ENCODE results near the gene CLDN7.

CLDN7 gene, protein sequence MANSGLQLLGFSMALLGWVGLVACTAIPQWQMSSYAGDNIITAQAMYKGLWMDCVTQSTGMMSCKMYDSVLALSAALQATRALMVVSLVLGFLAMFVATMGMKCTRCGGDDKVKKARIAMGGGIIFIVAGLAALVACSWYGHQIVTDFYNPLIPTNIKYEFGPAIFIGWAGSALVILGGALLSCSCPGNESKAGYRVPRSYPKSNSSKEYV

DNA sequence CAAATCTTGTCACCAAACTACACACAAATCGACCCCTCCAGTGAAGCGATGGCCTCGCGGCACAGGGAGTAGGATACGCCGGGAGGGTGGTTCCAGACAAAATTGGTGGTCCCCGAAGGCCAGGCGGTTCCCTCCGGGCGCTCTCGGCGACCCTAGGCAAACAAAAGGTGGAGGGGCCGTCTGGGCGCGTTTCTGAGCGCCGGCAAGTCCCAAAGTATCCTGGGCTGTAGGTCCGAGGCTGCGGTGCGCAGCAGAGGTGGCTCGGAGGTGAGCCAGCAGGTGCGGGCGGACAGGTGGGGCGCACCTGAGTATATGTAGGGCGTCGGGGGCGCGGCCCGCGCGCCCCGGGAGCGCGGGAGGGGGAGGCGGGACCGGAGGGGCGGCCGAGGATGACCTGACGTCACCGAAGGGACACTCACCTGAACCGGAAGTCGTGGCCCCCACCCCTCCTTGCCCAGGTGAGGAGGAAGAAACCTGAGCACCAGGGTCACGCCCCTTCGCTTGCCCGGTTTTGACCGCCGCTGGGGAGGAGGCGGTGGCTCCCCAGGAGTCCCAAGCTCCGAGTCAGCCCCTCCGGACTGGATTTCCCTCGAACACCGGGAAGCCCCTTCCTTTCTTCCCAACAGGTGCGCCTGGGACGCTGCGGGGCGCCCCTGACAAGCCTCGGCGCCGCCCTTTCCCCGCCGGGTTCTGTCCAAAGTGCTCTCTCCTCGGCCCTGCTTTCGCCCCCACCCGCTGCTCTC lies at the start of gene CLDN7:
CLDN7 (minus strand) TSS at position 287 of the 743 bp plus-strand sequence. CDS start 435 bp downstream, outside the sequence.
- DNase-seq: no peak

DNA sequence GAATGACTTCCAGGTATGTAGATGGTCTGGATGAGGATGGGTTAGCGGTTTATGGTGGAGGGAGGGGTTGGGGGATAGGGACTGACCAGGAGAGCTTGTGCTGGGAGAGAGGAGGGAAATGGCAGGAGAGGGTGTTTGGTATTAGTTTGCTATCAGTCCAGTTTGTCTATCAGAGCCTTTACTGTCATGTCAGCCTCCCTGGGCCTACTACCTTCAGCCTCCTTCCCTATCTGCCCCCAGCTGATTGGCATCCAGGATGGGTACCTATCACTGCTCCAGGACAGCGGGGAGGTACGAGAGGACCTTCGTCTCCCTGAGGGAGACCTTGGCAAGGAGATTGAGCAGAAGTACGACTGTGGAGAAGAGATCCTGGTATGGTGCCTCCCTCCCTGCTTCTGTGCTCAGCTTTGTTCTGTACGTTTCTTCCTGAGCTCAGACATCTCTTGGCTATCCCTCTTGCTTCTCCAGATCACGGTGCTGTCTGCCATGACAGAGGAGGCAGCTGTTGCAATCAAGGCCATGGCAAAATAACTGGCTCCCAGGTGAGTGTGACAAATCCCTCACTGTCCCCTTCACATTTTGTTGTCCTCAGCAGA lies 48.9 kb upstream of the CLDN7 start:
- no peak for DNase-seq

DNA sequence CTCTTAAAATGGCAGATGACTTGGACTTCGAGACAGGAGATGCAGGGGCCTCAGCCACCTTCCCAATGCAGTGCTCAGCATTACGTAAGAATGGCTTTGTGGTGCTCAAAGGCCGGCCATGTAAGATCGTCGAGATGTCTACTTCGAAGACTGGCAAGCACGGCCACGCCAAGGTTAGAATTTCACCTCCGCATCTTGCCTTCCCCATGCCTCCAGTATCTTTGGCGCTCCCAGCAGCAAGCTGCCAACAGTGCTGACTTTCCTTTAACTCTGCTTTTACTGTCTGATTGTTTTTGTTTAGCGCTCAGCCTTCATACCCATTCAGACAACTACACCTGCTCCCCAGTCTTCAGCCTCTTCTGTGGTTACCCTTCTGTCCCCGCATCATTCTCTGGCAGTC lies 47.4 kb upstream of the CLDN7 start:
- DNase-seq: no peak

DNA sequence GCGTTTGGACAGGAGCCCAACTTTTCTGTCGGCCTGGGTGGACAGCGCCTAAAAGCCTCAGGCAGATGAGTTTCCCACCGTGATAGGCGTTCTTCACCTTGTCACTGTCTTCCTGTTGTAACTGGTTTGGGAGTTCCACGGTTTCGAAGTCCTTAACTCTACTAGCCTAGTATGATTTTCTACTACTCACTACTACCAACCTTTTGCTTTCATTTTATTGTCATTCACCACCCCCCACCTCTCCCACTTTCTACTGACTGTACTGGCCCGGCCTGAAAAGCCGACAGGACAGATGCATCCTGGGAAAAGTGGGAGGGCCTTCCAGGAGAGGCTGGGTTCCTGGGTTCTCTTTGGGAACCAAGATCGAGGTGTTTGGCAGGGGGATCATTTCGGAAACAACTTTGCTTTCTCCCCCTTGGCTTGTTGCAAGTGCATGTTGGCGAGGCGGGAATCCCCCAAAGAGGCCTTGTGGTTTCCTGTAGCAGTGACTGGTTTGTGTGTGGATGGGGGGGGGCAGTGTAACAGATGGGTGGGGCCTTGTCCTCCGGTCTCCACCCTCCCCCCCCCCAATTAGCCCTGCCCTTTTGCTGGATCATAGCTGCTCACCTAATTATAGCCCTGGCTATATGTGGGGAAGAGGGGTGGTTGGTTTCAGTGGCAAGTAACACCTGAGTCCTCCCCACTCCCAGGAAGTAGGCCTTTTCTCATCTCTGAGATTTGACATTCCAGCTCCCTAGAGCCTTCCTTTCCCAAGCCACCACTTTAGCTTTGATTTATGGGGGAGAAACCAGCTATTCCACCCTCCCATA lies 46.6 kb upstream of the CLDN7 start:
- DNase-seq: peak; percentile 79 to 84

DNA sequence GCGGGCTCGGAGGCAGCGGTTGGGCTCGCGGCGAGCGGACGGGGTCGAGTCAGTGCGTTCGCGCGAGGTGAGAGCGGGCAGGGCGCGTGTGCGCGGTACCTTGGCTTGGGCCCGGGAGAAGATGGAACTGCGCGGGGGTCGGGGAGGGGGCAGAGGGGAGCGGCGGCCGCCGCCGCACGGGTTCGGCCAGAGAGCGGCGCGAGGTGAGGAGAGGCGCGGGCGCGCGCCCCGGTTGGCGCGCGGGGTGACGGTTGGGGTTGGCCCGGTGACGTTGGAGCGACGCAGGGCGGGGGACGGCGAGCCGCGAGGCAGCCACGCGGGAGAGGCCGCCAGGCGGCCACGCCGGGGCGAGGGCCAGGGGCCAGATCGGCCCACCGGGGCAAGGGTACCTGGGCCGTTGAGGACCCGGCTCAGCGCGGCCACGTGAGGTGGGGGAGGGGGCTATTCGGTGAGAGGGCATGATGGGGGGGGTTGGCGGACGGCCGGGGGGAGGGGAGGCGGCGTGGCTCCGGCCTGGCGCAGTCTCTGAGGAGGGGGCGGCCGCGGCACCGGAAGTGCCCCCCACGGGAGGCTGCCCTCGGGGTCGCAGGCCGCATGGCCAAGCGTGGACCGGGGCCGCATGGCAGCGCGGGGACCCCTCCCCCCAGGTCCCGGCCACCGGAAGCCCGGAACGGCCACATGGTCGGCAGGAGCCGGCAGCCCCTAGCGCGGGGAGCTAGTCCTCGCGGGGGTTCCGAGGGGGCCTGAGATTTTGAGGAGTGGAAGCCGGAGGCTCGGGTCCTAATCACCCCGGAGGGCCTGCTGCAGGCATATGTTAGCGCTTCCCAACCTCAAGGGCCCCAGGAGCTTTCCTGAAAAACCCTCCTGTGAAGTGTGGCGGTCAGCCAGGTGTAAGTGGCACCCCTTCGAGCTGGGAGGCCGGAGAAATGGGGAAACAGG lies 45.7 kb upstream of the CLDN7 start:
- DNase-seq: peak; percentile 47 to 51

DNA sequence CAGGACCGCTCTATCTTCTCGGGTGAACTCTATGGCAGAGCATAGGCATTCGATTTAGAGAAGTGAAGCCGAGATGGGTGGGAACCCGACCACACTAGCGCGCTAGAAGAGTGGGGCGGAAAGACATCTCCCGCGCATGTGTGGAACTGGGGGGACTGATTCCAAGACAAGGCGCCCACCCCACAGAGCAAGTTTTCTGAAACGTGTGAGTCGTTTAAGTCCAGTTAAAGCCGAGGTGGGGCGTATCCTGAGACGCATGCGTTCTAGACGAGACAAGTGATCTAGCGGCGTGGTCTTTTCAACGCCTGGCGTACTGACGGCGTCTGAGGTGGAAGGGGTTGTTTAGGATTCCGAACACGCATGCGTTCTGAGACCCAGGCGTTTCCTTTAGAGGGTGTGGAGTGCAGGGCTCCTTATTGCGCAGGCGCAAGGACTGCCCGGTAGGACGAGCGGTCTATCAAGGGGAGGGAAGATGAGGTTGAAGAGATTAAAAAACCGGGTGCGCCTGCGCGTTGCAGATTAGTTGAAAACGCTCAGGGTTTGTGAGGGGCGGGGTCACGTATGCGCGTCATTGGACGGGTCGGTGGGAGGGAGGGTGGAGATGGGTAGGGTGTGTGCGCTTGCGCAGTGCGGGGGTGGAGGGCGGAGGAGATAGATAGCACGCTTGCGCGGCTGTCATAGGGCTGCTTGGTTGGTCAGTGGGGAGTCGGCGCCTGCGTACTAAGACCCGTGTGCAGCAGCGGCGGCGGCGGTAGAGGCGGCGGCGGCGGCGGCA lies 44.8 kb upstream of the CLDN7 start, which contains the start of gene EIF5A:
EIF5A (plus strand) TSS at position 718 of the 775 bp plus-strand sequence. CDS start 2,008 bp downstream, outside the sequence.
- peak; percentile 100 for DNase-seq

DNA sequence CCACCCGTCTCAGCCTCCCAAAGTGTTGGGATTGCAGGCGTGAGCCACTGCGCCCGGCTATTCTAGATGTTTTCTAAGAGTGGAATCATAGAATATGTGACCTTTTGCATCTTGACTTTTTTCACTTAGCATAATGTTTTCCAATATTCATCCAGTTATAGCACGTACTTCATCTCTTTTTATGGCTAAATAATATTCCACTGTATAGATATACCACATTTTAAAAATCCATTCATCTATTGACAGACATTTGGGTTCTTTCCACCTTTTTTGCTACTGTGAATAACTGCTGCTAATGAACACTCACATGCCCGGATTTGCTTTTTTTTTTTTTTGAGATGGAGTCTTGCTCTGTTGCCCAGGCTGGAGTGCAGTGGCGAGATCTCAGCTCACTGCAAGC lies 41.9 kb upstream of the CLDN7 start:
- DNase-seq: no peak

DNA sequence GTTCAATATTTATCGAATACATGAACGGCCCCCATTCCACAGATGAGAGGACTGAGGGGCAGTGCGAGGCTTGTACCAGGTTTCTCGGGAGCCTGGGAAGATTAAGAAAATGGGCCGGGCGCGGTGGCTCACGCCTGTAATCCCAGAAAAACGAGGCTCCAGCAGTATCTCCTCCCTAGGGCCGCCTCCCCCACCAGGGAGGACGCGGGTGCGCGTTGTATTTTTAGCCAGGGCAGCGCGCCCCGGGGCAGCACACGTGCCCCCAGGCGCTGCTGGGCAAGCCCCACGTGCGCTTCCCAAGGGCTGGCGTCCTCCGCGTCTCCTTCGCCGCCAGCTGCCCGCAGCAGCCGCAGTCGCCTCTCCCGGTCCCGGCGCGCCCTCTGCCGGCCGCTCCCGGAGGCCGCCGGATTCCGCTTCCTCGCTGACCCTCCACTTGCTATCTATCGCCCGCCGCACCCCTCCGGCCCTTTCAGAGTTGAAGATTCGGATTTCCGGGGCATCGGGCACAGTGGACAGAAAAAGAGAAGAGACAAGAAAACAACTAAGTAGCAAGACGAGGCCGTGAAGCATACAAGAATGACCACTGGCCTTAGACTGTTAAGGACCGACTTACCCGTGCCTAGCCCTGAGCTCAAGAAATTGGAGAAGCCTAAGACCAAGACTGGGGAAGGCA lies 34.0 kb upstream of the CLDN7 start:
- DNase-seq: peak; percentile 72 to 75

DNA sequence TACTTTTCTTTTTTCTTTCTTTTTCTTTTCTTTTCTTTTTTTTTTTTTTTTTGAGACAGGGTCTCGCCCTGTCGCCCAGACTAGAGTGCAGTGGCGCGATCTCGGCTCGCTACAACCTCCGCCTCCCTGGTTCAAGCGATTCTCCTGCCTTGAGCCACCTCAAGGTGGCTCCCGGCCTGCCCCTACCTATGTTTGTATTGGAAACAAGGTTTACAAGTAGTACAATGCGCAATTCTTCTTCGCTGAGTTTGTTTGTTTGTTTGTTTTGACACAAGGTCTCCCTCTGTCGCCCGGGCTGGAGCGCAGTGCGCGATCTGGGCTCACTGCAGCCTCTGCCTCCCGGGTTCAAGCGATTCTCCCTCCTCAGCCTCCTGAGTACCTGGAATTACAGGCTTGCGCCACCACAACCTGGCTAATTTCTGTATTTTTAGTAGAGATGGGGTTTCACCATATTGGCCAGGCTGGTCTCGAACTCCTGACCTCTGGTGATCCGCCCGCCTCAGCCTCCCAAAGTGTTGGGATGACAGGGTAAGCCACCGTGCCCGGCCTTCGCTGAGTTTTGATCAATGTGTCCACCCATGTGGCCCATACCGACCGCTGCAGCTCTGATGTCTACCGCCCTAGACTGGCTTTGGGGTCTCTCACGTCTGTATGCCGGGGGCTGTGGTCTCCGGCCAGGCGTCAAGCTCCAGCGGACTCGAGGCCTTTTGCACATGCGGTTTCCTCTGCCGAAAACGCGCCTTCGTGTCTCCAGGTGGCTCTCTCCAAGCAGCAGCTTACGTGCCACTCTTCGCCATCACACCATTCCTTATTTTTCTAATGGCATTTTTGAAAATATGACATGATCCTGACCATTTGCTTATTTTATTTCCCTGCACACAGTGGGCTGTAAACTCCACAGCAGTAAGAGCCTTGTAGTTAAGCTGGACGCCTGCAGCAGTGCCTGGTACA lies 33.2 kb upstream of the CLDN7 start:
- no peak for DNase-seq

DNA sequence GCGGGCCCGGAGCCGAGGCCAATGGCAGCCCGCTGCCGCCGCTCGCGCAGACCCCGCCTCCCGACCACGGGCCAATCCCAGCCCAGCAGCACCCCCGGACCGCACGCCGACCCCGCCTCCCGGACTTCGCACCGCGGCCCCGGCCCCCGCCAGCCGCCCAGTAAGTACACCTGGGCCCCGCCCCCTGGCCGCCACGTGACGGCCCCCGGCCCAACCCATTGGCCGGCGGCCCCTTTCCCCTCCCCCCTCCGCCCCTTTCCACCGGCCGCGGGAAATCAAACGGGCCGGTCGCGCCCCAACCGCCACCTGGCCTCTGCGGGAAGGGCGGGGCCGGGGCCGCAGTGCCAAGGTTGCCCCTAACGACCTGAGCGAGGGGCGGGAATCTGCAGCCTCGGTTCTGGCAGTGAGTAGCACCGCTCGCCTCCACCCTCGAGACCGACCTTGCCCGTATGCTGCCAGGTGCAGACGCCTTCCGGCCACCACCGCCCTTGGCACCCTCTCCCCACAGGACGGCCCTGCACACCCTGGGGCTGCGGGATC lies 32.4 kb upstream of the CLDN7 start, which contains the start of gene YBX2:
YBX2 (minus strand) TSS at position 26 of the 540 bp plus-strand sequence. CDS start 139 bp downstream, outside the sequence.
- DNase-seq: peak; percentile 79 to 80

DNA sequence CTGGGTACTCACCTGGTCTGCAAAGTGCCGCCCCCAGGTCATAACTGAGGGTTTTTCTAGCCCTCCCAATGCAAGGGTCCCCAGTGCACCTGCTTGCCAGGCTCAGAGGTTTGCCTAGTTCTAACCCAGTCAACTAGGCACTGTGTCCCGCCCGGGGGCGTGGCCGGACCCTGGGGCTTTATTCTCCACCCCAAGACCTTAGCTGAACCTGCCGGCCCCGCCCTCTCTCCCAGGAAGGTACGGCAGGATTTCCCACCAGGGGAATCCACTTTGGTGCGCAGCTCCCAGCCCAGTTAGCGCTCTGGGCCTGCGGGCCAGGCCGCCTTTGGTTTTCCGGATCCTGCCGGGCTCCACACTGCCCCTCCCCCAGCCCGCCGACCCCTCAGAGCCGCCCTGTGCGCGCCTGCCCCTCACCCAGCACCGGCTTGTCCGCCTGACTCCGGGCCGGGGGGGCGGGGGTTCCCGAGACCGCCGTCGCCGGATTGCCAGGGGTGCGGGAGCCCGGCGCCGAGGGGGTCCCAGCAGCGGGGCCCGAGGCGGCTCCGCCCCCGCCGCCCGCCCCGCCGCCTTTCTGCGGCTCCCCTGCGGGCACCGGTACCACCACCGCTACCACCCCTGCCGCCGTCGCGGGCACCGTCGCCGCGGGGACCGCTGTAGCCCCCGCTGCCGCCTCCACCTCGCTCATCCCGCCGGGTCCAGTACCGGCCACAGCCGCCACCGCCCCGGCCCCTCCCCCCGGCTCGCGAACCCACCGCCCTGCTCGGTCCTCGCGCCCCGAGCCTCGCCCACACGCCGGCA lies 31.7 kb upstream of the CLDN7 start:
- DNase-seq: no peak

DNA sequence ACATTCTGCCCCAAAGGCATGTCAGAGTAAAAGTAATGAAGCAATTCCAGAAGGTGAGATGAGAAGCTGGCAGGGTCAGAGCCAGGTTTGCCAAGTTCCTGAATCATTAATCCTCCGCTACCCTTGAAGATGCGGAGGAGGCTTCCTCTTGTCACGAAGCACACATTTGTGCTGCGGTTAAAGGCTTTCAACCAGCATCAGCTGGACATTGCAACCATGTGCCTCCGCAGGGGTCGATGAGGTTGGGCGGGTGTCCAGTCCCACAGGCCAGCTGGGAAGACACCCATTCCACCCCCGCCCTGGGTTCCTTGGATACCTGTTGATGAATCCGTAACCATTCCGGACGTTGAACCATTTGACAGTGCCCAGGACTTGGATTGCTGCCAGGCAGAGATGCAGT lies 30.9 kb upstream of the CLDN7 start:
- DNase-seq: no peak

DNA sequence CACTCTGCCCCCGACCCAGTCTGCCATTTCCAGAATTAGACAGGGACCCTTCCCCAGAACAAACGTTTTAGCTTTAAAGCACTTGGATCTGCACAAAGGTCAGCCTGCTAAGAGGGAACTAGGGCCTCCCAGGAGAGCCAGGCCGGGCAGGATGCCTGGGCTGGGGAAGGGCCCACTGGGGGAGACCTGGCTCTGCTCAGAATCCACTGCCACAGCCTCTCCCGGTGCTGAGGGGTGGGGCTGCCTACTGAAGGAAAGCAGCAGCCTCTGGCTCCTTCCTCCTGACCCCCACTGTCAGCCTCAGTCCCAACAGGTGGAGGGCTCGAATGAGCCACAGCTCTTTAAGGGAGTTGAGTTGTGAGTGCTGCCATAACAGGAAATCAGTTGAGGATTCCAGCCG lies 30.5 kb upstream of the CLDN7 start:
- DNase-seq: no peak

DNA sequence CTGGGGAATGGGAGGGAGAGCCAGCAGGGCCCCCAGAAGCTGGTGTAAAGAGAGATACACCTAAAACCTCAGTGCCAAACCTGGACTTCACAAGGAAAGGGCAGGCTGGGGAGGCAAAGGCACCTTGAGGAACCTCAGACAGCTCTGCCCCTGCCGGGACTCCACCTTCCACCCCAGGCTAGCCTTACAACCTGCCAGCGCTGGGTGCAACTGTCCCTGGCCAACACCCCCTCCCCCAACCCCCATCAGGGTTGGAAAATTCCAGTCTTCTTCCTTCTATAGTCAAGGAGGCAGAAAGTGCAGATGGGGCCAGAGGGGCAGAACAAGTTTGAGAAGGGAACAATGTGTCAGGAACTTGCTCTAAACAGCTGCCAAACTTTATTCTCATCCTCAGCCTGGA lies 29.9 kb upstream of the CLDN7 start:
- no peak for DNase-seq

DNA sequence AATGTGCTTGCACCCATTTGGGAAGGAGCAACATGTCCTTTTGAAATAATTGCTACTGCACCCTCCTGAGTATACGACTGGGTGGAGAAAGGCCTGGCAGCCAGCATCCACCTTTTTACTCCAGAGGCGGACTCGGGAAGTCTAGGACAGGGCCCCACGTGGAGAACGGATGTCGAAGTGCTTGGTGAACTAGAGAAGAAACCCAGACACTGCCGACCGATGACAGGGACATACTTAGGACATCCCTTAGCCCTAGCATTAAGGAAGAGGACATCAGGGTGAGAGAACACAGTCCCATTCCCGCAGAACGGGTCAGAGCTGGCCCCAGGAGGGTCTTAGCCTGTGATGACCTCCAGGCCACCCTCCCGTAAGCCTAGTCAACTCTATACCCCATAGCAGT lies 28.4 kb upstream of the CLDN7 start:
- DNase-seq: no peak

DNA sequence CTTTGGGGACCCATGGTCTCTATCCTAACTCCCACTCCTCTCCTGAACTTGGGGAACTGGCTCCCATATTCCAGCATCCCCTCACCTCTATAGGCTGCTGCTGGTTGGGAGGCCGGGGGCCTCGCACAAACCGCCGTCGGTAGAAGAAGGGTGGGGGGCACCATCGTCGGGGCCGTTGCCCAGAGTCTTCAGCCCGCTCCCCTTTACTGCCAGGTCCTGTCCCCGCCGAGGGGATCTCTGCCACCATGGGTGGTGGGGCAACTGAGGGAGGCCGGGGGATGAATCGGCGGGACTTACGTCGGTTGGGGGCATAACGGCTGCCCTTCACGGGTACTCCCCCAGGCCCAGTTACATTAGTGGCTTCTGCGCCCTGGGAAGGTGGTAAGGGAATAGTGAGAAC lies 27.9 kb upstream of the CLDN7 start:
- DNase-seq: no peak

DNA sequence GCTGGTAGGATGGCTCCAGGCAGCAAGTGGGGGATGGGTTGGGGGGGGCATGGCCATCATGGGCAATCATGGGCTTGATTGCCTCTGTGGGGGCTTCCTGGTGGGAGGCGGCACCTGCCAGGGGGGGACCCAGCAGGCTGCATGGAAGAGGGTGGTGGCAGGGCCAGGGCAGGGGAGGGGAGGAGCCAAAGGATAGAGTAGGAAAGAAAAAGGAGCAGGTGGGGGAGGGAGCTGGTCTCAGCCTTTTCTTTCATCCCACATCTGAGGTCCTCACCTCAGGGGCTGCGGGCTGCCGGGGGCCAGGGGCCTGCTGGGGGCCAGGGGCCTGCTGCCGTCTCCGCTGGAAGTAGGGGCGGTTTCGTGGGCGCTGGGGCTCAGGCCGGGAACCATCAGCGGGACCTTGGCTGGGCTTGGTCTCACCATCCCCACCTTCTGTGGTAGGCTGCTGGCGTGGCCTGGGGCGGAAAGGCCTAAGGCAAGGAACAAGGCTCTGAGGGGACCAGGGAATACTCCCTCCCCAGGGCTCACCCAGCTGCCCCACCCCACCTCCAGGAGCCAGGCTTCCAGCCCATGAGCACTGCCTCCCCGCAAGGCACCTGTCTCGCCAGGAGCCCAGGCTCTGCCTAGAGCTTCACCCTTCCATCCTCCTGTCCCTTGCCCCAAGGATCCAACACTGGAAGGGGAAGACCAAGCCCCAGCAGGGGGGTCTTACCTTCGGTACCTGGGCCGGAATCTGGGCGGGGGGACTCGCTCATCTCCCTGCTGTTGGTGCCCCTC lies 27.2 kb upstream of the CLDN7 start:
- DNase-seq: no peak
